ENCODE results near the gene ZBTB4.
A peak's percentile ranks its signal among the peaks of the same experiment; 100 is the strongest.

The ZBTB4 gene

GRCh38 chr17:7416323-7416722 is 63.1 kb downstream of the ZBTB4 start:
- TF ChIP-seq ZNF274 (IDR thresholded peaks at IDR 0.05; ENCODE audit: low read depth, low read length) (no peak), YY1 (IDR thresholded peaks at IDR 0.05; ENCODE audit: insufficient read depth, insufficient read length) (no peak), SUZ12 (IDR thresholded peaks at IDR 0.05; ENCODE audit: extremely low read depth, insufficient read depth, insufficient read length) (no peak)
- DNase-seq (ENCODE audit: low read depth, low spot score): no peak
- H3K4me3 ChIP-seq (ENCODE audit: insufficient read length, low read depth): no peak overlapping the region
- H3K4me1 ChIP-seq (ENCODE audit: insufficient read depth, insufficient read length): peaks cover 3% of the 10 kb centered on the region
- H3K36me3 ChIP-seq (ENCODE audit: insufficient read depth, insufficient read length, low read length): peaks cover 38% of the 10 kb centered on the region
- no peaks in the 10 kb centered on the region for H3K9me3 ChIP-seq (ENCODE audit: insufficient read depth, low read length)
- H3K27me3 ChIP-seq (ENCODE audit: insufficient read depth, insufficient read length): no peaks in the 10 kb centered on the region
- H3K9ac ChIP-seq (ENCODE audit: insufficient read length, low read depth): peak overlapping the region; percentile 8

GRCh38 chr17:7415784-7416183 is 63.6 kb downstream of the ZBTB4 start:
- TF ChIP-seq YY1 (IDR thresholded peaks at IDR 0.05; ENCODE audit: insufficient read depth, insufficient read length) (no peak), SUZ12 (IDR thresholded peaks at IDR 0.05; ENCODE audit: extremely low read depth, insufficient read depth, insufficient read length) (no peak), ZNF274 (IDR thresholded peaks at IDR 0.05; ENCODE audit: low read depth, low read length) (no peak)
- no peak for DNase-seq (ENCODE audit: low read depth, low spot score)
- no peak overlapping the region for H3K9ac ChIP-seq (ENCODE audit: insufficient read length, low read depth)

GRCh38 chr17:7414837-7415236 is 64.6 kb downstream of the ZBTB4 start:
- Histone ChIP-seq H3K36me3 (ENCODE audit: insufficient read depth, insufficient read length, low read length) (peaks cover 50% of the 10 kb centered on the region), H3K27me3 (ENCODE audit: insufficient read depth, insufficient read length) (no peaks in the 10 kb centered on the region), H3K9ac (ENCODE audit: insufficient read length, low read depth) (no peak overlapping the region), H3K4me1 (ENCODE audit: insufficient read depth, insufficient read length) (peaks cover 3% of the 10 kb centered on the region), H3K4me3 (ENCODE audit: insufficient read length, low read depth) (no peak overlapping the region), H3K9me3 (ENCODE audit: insufficient read depth, low read length) (no peaks in the 10 kb centered on the region)
- no peak for DNase-seq (ENCODE audit: low read depth, low spot score)
- no peak for TF ChIP-seq YY1 (IDR thresholded peaks at IDR 0.05; ENCODE audit: insufficient read depth, insufficient read length)
- no peak for TF ChIP-seq ZNF274 (IDR thresholded peaks at IDR 0.05; ENCODE audit: low read depth, low read length)
- no peak for TF ChIP-seq SUZ12 (IDR thresholded peaks at IDR 0.05; ENCODE audit: extremely low read depth, insufficient read depth, insufficient read length)

More at GRCh38 chr17:7415784-7416183, 63.6 kb downstream of the ZBTB4 start:
- Histone ChIP-seq H3K4me1 (ENCODE audit: insufficient read depth, insufficient read length) (peaks cover 3% of the 10 kb centered on the region), H3K4me3 (ENCODE audit: insufficient read length, low read depth) (no peak overlapping the region), H3K9me3 (ENCODE audit: insufficient read depth, low read length) (no peaks in the 10 kb centered on the region), H3K27me3 (ENCODE audit: insufficient read depth, insufficient read length) (no peaks in the 10 kb centered on the region), H3K36me3 (ENCODE audit: insufficient read depth, insufficient read length, low read length) (peaks cover 42% of the 10 kb centered on the region)

GRCh38 chr17:7413346-7413985 is 66.0 kb downstream of the ZBTB4 start:
- Histone ChIP-seq H3K36me3 (ENCODE audit: insufficient read depth, insufficient read length, low read length) (peaks cover 59% of the 10 kb centered on the region), H3K4me1 (ENCODE audit: insufficient read depth, insufficient read length) (peaks cover 3% of the 10 kb centered on the region), H3K4me3 (ENCODE audit: insufficient read length, low read depth) (no peak overlapping the region), H3K9ac (ENCODE audit: insufficient read length, low read depth) (no peak overlapping the region), H3K9me3 (ENCODE audit: insufficient read depth, low read length) (no peaks in the 10 kb centered on the region), H3K27me3 (ENCODE audit: insufficient read depth, insufficient read length) (no peaks in the 10 kb centered on the region)
- no peak for DNase-seq (ENCODE audit: low read depth, low spot score)
- TF ChIP-seq ZNF274 (IDR thresholded peaks at IDR 0.05; ENCODE audit: low read depth, low read length): no peak
- TF ChIP-seq YY1 (IDR thresholded peaks at IDR 0.05; ENCODE audit: insufficient read depth, insufficient read length): no peak
- TF ChIP-seq SUZ12 (IDR thresholded peaks at IDR 0.05; ENCODE audit: extremely low read depth, insufficient read depth, insufficient read length): no peak

DNA sequence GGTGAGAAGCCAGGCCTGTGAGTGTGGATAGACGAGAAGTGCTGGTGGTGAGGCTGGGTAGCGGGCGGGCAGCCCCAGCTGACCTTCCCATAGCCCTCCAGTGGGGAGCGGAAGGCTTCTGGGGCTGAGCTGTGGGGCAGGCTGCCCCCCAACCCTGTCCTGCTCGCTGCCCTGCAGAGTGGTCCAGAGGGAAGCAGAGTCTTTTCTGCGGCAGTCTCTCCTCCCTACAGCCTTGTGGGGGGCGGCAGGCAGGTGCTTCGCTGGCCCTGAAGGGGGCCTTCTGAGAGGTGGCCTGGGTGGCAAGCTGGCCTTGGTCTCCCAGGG is 68.0 kb downstream of the ZBTB4 start:
- Histone ChIP-seq H3K36me3 (ENCODE audit: insufficient read depth, insufficient read length, low read length) (peaks cover 45% of the 10 kb centered on the region), H3K9me3 (ENCODE audit: insufficient read depth, low read length) (no peaks in the 10 kb centered on the region), H3K4me1 (ENCODE audit: insufficient read depth, insufficient read length) (peaks cover 3% of the 10 kb centered on the region), H3K27me3 (ENCODE audit: insufficient read depth, insufficient read length) (no peaks in the 10 kb centered on the region), H3K9ac (ENCODE audit: insufficient read length, low read depth) (no peak overlapping the region), H3K4me3 (ENCODE audit: insufficient read length, low read depth) (no peak overlapping the region)
- DNase-seq (ENCODE audit: low read depth, low spot score): no peak
- no peak for TF ChIP-seq SUZ12 (IDR thresholded peaks at IDR 0.05; ENCODE audit: extremely low read depth, insufficient read depth, insufficient read length)

GRCh38 chr17:7410634-7411426 is 68.6 kb downstream of the ZBTB4 start:
- Histone ChIP-seq H3K9ac (ENCODE audit: insufficient read length, low read depth) (no peak overlapping the region), H3K27me3 (ENCODE audit: insufficient read depth, insufficient read length) (no peaks in the 10 kb centered on the region), H3K4me1 (ENCODE audit: insufficient read depth, insufficient read length) (peaks cover 3% of the 10 kb centered on the region), H3K4me3 (ENCODE audit: insufficient read length, low read depth) (no peak overlapping the region), H3K36me3 (ENCODE audit: insufficient read depth, insufficient read length, low read length) (peaks cover 41% of the 10 kb centered on the region), H3K9me3 (ENCODE audit: insufficient read depth, low read length) (no peaks in the 10 kb centered on the region)
- DNase-seq (ENCODE audit: low read depth, low spot score): no peak
- TF ChIP-seq SUZ12 (IDR thresholded peaks at IDR 0.05; ENCODE audit: extremely low read depth, insufficient read depth, insufficient read length) (no peak), ZNF274 (IDR thresholded peaks at IDR 0.05; ENCODE audit: low read depth, low read length) (no peak), YY1 (IDR thresholded peaks at IDR 0.05; ENCODE audit: insufficient read depth, insufficient read length) (no peak)

DNA sequence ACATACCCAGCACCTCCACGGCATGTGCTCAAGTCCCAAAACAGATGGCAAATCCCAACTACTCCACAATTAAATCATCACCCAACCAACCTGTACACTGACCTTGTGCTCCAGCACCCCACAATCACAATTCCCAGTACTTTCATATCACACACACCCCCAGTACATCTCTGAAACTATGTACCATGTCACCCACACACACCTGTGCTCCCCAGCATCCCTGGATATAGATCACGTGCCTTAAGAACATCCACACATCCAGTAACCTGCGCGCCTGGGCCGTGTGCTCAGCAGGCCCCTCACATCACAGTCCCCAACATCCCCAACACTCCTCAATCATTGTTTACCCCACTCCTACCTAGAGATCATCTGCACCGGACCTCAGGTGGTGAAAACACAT is 69.7 kb downstream of the ZBTB4 start:
- TF ChIP-seq ZNF274 (IDR thresholded peaks at IDR 0.05; ENCODE audit: low read depth, low read length) (no peak), YY1 (IDR thresholded peaks at IDR 0.05; ENCODE audit: insufficient read depth, insufficient read length) (no peak), SUZ12 (IDR thresholded peaks at IDR 0.05; ENCODE audit: extremely low read depth, insufficient read depth, insufficient read length) (no peak)
- no peak for DNase-seq (ENCODE audit: low read depth, low spot score)
- Histone ChIP-seq H3K9ac (ENCODE audit: insufficient read length, low read depth) (no peak overlapping the region), H3K27me3 (ENCODE audit: insufficient read depth, insufficient read length) (no peaks in the 10 kb centered on the region), H3K4me3 (ENCODE audit: insufficient read length, low read depth) (no peak overlapping the region), H3K36me3 (ENCODE audit: insufficient read depth, insufficient read length, low read length) (peaks cover 30% of the 10 kb centered on the region), H3K9me3 (ENCODE audit: insufficient read depth, low read length) (no peaks in the 10 kb centered on the region), H3K4me1 (ENCODE audit: insufficient read depth, insufficient read length) (peaks cover 3% of the 10 kb centered on the region)
